ENCODE results near the gene CD44.

GRCh38 chr11:35260342-35260985 is 121.5 kb downstream of the CD44 start:
- TF ChIP-seq, protein P1, sequence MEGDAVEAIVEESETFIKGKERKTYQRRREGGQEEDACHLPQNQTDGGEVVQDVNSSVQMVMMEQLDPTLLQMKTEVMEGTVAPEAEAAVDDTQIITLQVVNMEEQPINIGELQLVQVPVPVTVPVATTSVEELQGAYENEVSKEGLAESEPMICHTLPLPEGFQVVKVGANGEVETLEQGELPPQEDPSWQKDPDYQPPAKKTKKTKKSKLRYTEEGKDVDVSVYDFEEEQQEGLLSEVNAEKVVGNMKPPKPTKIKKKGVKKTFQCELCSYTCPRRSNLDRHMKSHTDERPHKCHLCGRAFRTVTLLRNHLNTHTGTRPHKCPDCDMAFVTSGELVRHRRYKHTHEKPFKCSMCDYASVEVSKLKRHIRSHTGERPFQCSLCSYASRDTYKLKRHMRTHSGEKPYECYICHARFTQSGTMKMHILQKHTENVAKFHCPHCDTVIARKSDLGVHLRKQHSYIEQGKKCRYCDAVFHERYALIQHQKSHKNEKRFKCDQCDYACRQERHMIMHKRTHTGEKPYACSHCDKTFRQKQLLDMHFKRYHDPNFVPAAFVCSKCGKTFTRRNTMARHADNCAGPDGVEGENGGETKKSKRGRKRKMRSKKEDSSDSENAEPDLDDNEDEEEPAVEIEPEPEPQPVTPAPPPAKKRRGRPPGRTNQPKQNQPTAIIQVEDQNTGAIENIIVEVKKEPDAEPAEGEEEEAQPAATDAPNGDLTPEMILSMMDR (IDR thresholded peaks at IDR 0.05) = no peak
- TF ChIP-seq POLR2A (IDR thresholded peaks at IDR 0.05) = no peak

Measured in heart left ventricle (tissue), 13 donors.